GM19372 (cell line): Measurements from ENCODE around the gene SGK1.
A peak's percentile ranks its signal among the peaks of the same experiment; 100 is the strongest.

Experiments
- ATAC-seq: cut with Tn5 transposase; IDR thresholded peaks from one replicate; pipeline ENCODE4 v1.9.1; 2021; ENCODE audit warnings: mild to moderate bottlenecking, low read depth, moderate library complexity; ENCODE audit not compliant: unreplicated experiment

SGK1 gene

DNA sequence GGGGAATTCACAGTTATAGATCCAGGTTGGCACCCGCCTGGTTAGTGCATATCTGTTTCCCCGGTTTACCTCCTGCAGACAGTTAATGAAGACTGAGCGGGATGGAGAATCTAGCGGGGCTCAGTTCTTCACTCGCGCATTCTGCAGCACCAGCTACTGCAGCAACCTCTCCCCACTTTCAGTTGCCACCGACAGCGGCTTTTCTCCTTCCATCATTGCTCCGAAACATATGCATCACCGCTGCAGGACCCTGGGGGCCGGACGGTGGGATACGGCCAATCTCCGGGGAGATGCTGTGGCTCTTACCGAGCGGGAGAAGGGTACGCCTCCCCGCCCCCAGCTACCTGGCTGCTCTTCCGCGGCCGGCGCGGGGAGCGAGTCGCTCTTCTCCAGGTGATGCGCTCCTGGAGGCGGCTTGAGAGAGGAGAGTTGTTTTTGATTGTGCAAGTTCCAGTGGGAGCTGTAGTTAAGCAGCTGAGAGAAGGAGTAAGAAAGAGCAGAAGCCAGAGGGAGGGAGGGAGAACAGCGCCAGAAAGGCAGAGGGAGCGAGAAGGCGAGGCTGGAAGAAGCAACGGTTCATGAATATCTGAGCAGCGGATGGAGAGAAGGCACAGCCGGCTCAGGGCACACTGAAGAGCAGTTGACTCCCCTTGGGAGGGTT lies at the start of gene SGK1:
Gene SGK1, minus strand, starts transcription at position 642 of the 661 bp plus-strand sequence. CDS start 652 bp downstream, outside the sequence.
- ATAC-seq: peak; percentile 52

DNA sequence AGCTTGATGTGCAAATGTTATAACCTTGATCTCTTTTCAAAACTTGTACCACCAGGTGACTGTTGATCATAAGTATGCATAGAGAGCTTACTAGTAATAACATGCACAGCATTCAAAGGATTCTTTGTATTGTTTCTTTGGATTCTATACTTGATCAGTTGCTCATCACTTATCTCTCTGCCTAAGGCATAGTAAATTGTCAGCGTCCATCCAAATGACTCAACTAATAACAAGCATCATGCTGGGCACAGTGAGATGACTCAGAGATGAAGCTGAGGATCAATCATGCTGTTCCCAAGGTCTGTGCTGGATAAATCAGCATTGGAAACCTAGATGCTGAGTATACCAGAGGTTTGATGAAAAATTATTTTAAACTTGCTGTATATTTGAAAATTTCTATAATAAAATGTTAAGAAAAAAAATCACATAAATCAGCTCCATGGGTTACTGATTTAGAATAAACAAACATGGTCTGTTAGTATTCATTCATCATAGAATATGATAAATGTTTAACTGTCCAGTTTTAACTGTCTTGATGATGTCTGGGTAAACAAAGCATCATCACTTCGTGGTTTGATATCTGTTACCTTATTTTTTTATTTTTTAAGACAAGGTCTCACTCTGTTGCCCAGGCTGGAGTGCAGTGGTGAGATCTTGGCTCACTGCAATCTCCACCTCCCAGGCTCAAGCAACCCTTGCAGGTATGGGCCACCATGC lies 45.6 kb upstream of the SGK1 start:
- no peak for ATAC-seq

DNA sequence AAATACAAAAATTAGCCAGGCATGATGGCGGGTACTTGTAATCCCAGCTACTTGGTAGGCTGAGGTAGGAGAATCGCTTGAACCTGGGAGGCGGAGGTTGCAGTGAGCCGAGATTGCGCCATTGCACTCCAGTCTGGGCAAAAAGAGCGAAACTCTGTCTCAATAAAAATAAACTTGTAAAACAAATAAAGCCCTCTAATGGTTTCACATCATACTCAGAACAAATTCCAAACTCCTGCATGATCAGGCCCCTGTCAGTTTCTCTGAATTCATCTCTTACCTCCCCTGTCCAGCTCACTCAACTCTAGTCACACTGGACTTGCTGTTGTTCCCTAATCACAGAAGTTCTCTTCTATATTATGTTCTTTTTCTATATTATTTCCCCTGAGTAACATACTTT lies 43.1 kb upstream of the SGK1 start:
- no peak for ATAC-seq

DNA sequence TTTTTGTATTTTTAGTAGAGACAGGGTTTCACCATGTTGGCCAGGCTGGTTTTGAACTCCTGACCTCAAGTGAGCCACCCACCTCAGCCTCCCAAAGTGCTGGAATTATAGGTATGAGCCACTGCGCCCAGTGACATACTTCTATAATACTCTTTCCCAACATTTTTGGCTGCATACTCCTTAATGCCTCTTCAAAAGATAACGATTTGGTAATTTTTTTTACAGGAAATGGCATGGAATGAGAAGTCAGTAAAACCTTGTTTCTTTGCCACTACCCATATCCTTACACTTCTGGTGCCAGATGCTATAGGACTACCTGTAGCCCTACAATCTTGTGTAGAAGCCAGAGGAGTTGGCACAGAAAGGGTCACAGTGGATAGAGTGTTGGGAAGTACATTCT lies 41.4 kb upstream of the SGK1 start:
- ATAC-seq: no peak

DNA sequence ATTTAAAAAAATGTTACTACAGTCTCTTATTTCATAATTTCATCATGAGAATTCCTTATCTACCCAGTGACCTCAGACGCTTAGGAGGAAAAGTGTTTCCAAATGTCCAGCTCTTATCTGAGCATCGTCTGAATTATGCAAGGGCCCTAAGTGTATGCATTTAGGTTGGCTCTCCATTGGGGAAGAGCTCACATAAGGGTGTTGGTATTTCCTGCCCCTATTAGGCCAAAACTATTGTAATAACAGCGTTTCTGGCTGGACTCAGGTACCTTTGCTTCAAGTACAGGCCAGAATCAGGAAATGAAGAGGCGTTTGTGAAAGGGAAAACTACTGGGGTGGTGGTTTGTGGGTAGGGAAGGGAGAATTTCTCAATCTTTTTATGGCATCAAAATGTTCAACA lies 40.4 kb upstream of the SGK1 start:
- ATAC-seq: no peak

DNA sequence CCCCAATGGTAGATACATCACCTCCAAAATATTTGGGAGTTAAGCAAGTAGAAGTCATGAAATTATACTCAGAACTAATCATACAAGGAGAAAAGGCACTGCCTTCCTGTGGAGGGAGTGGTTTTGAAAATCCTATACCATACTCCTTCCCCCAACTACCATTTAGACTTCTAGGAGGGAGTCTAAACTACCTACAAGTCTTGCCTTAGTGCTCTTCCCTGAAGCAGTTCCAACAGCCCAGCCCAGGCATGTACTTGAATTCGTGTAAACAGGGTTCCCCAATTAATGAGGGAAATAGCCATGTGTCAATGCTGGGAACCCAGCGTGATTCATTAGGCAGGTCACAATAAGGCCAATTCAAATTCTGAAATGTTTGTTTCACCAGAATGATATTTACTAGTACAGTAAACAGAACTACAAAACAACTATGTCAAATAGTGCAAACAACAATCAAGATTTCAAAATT lies 39.1 kb upstream of the SGK1 start:
- no peak for ATAC-seq

DNA sequence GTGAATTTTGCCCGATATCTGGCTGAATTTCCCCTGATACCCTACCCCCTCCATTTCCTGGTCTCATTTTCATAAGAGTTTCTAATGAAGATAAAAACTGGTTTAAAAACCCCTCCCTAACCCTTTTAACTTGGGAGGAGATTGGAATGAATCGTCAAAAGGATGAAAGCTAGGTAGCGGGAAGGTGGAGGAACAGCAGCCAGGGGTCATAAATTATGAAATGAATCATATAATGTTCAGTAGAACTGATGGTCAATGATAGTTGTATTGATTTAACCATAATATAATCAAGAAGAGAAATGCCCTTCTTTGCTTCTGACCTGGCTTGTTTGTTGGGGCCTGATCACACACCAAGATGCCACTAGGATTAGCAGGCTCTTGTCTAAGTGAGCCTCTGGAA lies 38.5 kb upstream of the SGK1 start:
- no peak for ATAC-seq

DNA sequence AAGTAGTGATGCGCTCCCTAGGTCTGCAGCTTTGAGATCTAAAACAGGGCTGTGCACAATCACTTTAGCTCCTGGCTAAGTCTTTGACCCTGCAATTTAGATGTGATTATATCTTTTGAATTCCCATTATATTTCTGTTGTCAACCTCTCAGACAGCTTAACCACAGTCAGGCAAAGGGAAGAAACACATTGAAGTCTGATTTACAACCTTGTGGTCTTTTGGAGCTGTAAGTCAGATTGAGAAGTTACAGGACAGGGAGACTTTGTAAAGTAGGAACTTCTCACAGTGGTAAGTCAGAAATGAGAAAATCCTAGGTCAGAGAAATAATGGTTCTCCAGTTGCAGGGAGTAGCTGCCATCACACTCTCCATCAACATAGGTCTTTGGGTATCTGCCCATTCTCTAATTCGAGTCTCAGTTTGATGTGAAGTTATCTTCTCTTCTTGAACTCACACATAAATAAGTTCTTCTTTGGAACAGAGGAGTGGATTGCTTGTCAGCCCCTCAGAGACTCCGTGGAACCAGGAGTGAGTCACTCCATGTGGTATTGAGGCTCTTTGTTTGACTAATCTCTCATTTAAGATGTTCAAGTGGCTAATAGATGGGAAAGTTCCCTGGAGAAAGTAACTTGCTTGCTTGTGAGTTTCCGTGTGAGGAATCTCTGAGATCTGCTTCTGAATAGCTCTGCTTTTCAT lies 35.0 kb upstream of the SGK1 start:
- no peak for ATAC-seq

DNA sequence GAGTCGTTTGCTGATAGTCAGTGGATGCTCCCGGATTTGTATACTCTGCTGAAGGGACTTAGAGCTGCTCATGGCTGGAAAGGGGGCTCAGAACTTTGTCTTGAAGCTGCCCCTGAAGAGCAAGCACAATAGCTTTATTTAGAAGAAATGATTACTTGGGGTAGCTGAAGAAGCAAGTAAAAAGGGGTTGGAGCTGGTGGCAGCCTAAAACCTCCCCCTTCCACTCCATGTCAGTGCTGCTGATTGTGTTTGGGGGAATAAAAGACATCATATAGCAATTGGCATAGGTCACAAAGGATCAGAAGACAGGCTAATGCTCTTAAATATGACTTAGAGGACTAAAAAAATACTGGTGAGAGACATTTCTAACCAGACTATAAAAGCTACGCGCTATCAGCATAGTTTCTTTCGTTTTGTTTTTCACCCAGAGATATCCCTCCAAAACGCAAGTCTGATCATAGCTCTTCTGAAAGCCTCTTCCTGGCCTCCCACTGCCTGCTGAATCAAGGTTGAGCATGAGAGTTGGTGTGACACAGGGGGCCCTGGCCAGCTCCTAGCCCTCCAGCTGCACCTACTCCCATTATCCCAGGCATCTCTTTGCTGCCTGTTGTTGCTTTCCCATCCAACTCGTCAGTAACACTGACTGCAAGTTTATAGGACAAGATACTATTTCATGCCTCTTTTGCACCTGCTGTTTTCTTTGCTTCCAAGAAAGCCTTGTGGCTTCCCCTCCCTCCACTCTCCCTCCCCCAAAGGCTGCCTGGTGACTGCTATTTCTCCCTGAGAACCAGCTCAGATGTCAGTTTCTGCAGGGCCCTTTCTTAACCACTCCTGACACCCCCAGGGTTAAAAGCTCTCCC lies 33.9 kb upstream of the SGK1 start:
- ATAC-seq: no peak

DNA sequence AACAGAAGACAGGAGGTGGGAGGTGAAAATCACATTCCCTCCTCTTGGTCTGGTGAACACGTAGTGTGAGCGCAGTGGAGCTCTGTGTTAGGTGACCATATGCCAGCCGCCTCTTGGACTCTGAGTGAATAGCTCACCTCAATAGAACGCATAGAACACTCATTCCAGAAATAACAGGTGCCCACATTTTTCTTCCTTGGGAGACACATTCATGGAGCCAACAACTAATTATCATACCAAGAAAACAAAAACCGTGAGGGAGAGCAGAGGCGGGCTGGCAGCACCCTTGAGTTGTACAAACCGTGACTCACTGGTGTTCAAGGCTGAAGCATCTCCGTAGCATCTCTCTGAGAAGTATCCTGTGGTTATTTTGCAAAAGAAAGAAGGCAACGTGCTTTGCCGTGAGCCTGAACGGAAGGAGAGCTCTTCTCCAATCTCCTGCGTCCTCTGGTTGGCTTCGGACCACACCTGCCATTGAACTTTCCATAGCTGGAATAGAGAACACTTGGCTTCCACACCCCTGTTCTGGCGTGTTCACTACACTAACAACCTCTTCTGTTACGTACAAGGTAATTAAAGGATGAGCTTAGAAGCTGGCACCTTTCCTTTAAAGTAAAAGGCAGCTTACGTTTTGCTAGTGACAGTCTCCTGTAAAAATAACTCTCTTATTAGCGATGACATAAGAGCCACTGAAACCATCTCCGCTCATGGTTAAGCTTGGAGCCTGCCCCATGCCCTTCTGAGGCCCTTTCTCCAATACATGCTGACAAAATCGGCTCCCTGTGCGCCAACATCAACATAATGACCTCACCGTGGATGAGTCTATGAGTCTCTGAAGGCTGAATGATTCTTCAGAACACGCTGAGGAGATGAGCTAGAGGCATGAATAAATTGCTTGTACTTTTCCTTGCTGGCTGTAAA lies 30.2 kb upstream of the SGK1 start:
- no peak for ATAC-seq

DNA sequence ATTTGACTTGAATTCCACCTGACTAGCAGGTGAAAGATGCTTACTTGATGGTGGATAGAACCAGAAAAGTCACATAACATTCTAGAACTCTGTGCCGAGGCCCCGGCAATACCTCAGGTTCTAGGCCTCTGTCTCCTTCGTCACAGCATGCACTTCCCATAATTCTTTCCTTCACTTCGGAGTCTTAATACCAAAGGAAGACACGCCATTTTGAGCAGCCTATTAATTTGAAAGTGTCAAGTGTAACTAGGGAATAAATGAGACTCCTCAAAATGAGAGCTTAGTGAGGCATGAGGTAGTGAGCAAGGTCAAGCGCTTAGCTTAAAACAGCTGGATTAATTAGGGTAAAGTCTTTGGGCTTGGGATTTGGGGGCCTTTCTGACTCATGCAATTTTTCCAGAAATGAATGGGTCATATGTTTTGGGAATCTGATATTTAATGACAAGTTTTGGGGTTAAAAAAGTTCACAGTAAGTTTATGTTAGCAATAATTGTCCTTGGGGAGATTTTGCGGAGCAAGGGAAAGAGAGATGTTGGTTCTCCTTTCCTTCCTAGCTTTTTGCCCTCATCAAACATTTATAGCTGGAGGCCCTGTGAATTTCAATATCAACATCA lies 29.1 kb upstream of the SGK1 start:
- no peak for ATAC-seq

DNA sequence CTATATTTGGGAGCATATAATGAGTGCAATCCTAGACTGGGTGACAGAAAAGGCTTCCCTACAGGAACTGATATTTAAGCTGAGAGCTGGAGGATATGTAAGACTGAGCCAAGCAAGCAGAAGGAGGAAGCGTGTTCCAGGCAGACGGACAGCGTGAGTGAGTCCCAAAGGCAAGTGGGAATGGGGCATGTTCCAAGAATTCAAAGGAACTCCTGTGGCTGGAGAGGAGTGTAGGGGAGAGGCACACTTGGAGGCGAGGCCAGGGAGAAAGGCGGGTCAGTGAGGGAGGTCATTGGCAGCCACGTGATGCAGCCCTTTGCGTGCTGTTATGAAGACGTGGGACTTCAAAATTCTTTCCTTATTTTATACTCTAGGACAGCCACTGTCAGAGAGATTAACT lies 27.9 kb upstream of the SGK1 start:
- ATAC-seq: no peak

DNA sequence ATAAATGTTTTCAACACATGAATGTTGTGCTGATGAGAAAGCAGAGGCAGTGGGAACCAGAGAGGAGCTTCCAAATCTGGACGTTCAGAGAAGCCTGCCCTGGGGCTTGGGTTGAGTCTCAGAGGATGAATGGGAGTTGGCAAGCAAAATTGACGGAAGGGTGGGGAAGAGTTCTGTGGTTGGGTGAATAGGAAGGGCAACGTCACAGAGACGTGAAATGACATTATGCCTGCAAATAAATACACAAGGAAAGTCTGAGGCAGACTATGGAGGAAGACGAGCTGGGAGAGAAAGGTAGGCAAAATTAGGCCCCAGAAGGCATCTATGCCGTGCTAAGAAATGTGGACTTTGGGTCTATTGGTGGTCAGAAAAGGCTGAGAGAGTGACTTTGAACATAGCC lies 25.2 kb upstream of the SGK1 start:
- ATAC-seq: no peak

DNA sequence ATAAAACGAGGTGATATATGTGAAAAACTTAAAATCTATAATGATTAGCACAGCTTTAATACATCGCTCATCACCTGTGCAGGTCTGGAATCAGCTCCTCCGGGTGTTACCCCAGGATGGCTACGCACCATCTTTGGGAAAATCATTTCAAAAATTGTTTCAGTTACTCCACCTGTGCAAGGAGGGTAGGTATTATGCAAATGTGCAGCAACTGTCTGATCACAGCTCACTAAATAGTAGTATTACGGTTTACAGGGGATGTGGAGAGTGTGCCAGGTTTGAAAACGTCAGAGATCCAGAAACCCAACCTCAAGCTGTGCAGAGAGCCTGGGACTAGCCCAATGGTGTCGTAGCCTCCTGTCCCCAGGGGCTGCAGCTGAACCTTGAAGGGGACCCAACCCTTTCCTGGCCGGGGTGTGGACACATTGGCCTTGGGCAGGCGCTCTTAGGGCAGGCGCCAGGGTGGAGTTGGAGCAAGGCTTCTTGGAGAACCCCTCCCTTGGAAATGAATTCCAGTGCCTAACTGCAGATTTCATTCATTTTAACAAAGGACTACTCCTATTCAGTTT lies 24.2 kb upstream of the SGK1 start:
- ATAC-seq: no peak

DNA sequence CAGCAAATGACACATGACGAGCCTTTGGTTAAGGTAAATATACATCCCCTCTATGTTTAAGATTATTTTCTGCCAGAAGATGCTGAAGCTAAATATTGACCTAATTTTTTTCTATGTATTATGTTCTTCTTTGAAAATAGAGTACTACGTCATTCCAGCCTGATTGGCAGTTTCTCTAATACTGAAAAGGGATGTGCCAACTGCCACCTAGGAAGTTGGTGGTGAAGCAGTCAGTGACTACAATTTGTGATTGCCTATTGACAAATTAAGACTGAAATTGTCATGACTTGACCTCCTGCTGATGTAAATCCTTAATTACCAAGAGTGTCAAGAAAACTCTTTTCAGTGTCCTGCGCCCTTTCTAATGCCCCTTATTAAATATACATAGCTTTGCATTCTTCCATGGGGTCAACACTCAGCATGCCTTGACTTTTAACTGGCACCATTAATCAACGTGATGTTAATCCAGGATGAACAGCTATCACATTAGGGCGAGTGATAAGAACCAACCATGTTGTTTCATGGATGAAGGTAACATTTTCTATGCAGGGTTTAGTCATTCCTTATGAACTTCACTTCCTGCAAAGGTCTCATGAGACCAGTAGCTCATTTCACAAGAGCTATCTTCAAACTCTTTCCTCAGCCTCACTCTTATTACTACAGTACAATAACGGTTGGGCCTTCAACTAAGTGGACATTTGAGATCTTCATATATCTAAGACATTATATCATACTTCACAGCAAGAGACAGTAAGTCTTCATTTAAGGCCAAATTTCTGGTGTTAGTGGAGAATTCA lies 22.5 kb upstream of the SGK1 start:
- ATAC-seq: no peak

DNA sequence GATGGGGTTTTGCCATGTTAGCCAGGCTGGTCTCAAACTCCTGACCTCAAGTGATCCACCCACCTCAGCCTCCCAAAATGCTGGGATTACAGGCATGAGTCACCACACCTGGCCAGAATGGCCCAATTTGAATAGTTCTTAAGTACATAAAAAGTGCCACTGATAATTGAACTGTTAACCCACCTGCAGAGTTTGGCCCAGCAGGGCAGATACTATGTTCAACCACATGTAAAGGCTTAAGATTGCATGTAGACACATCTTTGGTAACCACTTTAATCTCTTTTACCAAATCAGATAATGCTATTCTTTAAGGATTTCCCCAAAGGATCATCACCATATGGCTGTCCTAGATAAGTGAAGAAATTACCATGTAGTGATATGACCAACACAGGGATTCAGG lies 21.3 kb upstream of the SGK1 start:
- no peak for ATAC-seq

DNA sequence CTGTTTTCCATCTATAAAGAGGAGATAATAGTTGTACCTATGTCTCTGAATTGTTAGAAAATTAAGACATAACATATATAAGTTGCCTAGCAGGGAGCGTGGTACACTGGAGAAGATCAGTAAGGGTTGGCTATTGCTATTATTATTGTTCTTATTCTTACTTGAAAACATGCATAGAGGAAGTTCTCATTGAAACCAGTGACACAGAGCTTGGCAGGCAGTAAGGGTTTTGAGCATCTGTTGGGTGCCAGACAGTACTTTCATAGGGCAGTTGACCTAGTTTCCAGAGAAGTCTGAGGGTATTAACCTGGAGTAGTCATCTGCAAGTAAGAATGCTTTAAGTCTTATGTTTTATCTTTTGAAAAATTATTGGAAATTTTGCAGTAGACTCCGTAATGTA lies 13.3 kb upstream of the SGK1 start:
- ATAC-seq: no peak

DNA sequence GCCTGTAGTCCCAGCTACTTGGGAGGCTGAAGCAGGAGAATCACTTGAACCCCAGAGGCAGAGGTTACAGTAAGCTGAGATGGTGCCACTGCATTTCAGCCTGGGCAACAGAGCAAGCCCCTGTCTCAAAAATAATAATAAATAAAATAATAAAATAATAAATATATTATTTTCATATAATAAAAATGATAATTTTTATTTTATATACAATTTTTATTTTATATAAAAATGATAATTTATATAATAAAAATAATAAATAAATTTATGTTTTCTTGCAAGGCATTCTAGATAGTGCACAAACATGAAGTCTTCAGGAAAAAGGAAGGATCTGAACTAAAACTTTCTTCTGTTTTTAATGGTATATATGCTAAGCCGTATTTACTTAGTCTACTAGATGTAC lies 12.6 kb upstream of the SGK1 start:
- no peak for ATAC-seq
